Liver (tissue), 9 donors: ENCODE results near the gene ATP10A. TPM values are rescaled to one million over a fixed set of nuclear protein-coding genes. Genes with fewer than 3 reads are reported as not detected.

Experiments
- DNase-seq: peaks from one replicate; pipeline ENCODE4 v3.0.0-alpha.2; 2017; ENCODE audit warnings: low spot score
- H3K27ac ChIP-seq, 2 donors: one replicate each; pipeline ENCODE4 v1.7.0; 2013; ENCODE audit warnings: inconsistent platforms in 2 of 2, low read length in 2 of 2, control low read depth in 1 of 2, low read depth in 1 of 2, mild to moderate bottlenecking in 1 of 2
- H3K27me3 ChIP-seq, 4 donors: one replicate each; pipeline versions ENCODE4 v1.6.1 to v1.7.0; 2013; ENCODE audit warnings: low read length in 3 of 4, inconsistent platforms in 1 of 4, mild to moderate bottlenecking in 1 of 4, moderate library complexity in 1 of 4; ENCODE audit not compliant: control insufficient read depth in 4 of 4, insufficient read depth in 4 of 4
- H3K36me3 ChIP-seq, 4 donors: one replicate each; pipeline versions ENCODE4 v1.6.1 to v1.7.0; 2013; ENCODE audit warnings: low read length in 3 of 4, mild to moderate bottlenecking in 3 of 4, low read depth in 1 of 4, moderate library complexity in 1 of 4; ENCODE audit not compliant: control insufficient read depth in 4 of 4, insufficient read depth in 3 of 4
- H3K4me1 ChIP-seq, 4 donors: one replicate each; pipeline versions ENCODE4 v1.6.1 to v1.7.0; 2013; ENCODE audit warnings: low read length in 3 of 4, mild to moderate bottlenecking in 3 of 4, moderate library complexity in 1 of 4; ENCODE audit not compliant: control insufficient read depth in 4 of 4, insufficient read depth in 4 of 4
- H3K4me3 ChIP-seq, 3 donors: one replicate each; pipeline versions ENCODE4 v1.6.1 to v1.7.0; 2013; ENCODE audit warnings: low read length in 3 of 3, control low read depth in 1 of 3, low read depth in 1 of 3, mild to moderate bottlenecking in 1 of 3
- H3K9ac ChIP-seq, 2 donors: one replicate each; pipeline ENCODE4 v1.7.0; 2013; ENCODE audit warnings: low read length in 2 of 2, mild to moderate bottlenecking in 2 of 2, moderate library complexity in 2 of 2, control low read depth in 1 of 2, low read depth in 1 of 2
- H3K9me3 ChIP-seq, 4 donors: one replicate each; pipeline versions ENCODE4 v1.6.1 to v1.7.0; 2013; ENCODE audit warnings: low read length in 3 of 4; ENCODE audit not compliant: control insufficient read depth in 4 of 4
- ATF3 ChIP-seq: IDR thresholded peaks from 2 replicates; pipeline ENCODE4 v1.6.1; 2016; ENCODE audit warnings: antibody characterized with exemption
- CTCF ChIP-seq: fragments of 150-350 bp; IDR thresholded peaks from 2 replicates; pipeline ENCODE4 v1.5.1; 2017; ENCODE audit warnings: improper control_type of control experiment, low read depth, low read length; ENCODE audit not compliant: missing input control
- EGR1 ChIP-seq, 2 donors: IDR thresholded peaks; 2 replicates each; pipeline ENCODE4 v1.6.1; 2016 to 2018; ENCODE audit warnings: antibody characterized with exemption in 2 of 2, low read depth in 2 of 2
- FOXA1 ChIP-seq: IDR thresholded peaks from 2 replicates; pipeline ENCODE4 v1.6.1; 2016; ENCODE audit warnings: antibody characterized with exemption
- FOXA2 ChIP-seq: IDR thresholded peaks from 2 replicates; pipeline ENCODE4 v1.6.1; 2016; ENCODE audit warnings: antibody characterized with exemption
- GABPA ChIP-seq, 2 donors: IDR thresholded peaks in 1 of 2; conservative IDR thresholded peaks in 1 of 2; 2 replicates each; pipeline ENCODE4 v1.6.1; 2016; ENCODE audit warnings: antibody characterized with exemption in 2 of 2, mild to moderate bottlenecking in 1 of 2, moderate library complexity in 1 of 2
- HNF4A ChIP-seq, 2 donors: conservative IDR thresholded peaks; 2 replicates each; pipeline ENCODE4 v1.6.1; 2016; ENCODE audit warnings: antibody characterized with exemption in 2 of 2, mild to moderate bottlenecking in 2 of 2
- HNF4G ChIP-seq: IDR thresholded peaks from 2 replicates; pipeline ENCODE4 v1.6.1; 2016; ENCODE audit warnings: antibody characterized with exemption
- JUND ChIP-seq, 2 donors: IDR thresholded peaks; 2 replicates each; pipeline ENCODE4 v1.6.1; 2016; ENCODE audit warnings: antibody characterized with exemption in 2 of 2
- MAX ChIP-seq: IDR thresholded peaks from 2 replicates; pipeline ENCODE4 v1.6.1; 2016; ENCODE audit warnings: antibody characterized with exemption
- RAD21 ChIP-seq, 2 donors: IDR thresholded peaks; 2 replicates each; pipeline ENCODE4 v1.6.1; 2016; ENCODE audit warnings: antibody characterized with exemption in 2 of 2, mild to moderate bottlenecking in 2 of 2
- REST ChIP-seq: IDR thresholded peaks from 2 replicates; pipeline ENCODE4 v1.6.1; 2016; ENCODE audit warnings: antibody characterized with exemption, mild to moderate bottlenecking
- RXRA ChIP-seq, 2 donors: IDR thresholded peaks; 2 replicates each; pipeline ENCODE4 v1.6.1; 2017 to 2018; ENCODE audit warnings: antibody characterized with exemption in 2 of 2, mild to moderate bottlenecking in 1 of 2
- SP1 ChIP-seq: IDR thresholded peaks from 2 replicates; pipeline ENCODE4 v1.6.1; 2018; ENCODE audit warnings: antibody characterized with exemption, mild to moderate bottlenecking
- TAF1 ChIP-seq: conservative IDR thresholded peaks from 2 replicates; pipeline ENCODE4 v1.6.1; 2016; ENCODE audit warnings: antibody characterized with exemption, mild to moderate bottlenecking
- YY1 ChIP-seq: IDR thresholded peaks from 2 replicates; pipeline ENCODE4 v1.6.1; 2016; ENCODE audit warnings: antibody characterized with exemption, mild to moderate bottlenecking
- ZBTB33 ChIP-seq: IDR thresholded peaks from 2 replicates; pipeline ENCODE4 v1.6.1; 2016; ENCODE audit warnings: antibody characterized with exemption
- WGBS: extraction: QIAGEN DNeasy Blood & Tissue Kit; methylation state at CpG from one replicate; pipeline ENCODE4 v1.1.7; 2013; 5-methylcytosine and 5-hydroxymethylcytosine counted together
- polyA plus RNA-seq, 2 donors: library from polyadenylated mRNA; stranded (reverse) in 1 of 2; unstranded in 1 of 2; fragments of 200-250 nt in 1 of 2; fragments of >200 nt in 1 of 2; fragmentation: Nextera tagmentation in 1 of 2; extraction: Ambion mirVana in 1 of 2; gene quantifications; one replicate each; pipeline versions ENCODE4 v1.2.1 to v1.2.3, GENCODE V29; 2013 to 2015
- total RNA-seq, 2 donors: library from RNA; depleted of rRNA; stranded (reverse); fragments of >200 nt; gene quantifications; one replicate each; pipeline ENCODE4 v1.2.3, GENCODE V29; 2014
- donor health status: healthy.
- donor health status: healthy.
- donor health status: healthy.
- donor health status: healthy.
- donor health status: healthy.

ATP10A gene
- total and polyA plus RNA-seq, 4 donors: 0.22 to 1.8 (median 0.39) TPM

GRCh38 chr15:25812073-25812472 lies 51.1 kb downstream of the ATP10A start:
- 87% methylated on average over 4 of the region's 4 CpGs for WGBS
- H3K27ac ChIP-seq: no peak overlapping the region
- H3K9me3 ChIP-seq: no peaks in the 10 kb centered on the region
- no peaks in the 10 kb centered on the region for H3K36me3 ChIP-seq
- peaks cover 0 to 9% (median 0%) of the 10 kb centered on the region in 4 donors for H3K27me3 ChIP-seq
- no peak overlapping the region for H3K4me3 ChIP-seq
- no peak for DNase-seq
- H3K9ac ChIP-seq: no peak overlapping the region
- TF ChIP-seq YY1 (no peak), FOXA2 (no peak), EGR1 (IDR thresholded peaks at IDR 0.05; ENCODE audit: low read depth in 2 of 2) (no peak), HNF4G (no peak), SP1 (no peak), RXRA (IDR thresholded peaks at IDR 0.05) (no peak), RAD21 (IDR thresholded peaks at IDR 0.05) (no peak), HNF4A (conservative IDR thresholded peaks at IDR 0.05) (no peak), JUND (IDR thresholded peaks at IDR 0.05) (no peak), CTCF (no peak), REST (no peak), ZBTB33 (no peak), TAF1 (no peak), GABPA (IDR thresholded peaks at IDR 0.05 in 1 of 2, conservative IDR thresholded peaks at IDR 0.05 in 1 of 2) (no peak), FOXA1 (no peak), ATF3 (no peak)
- H3K4me1 ChIP-seq: no peaks in the 10 kb centered on the region

GRCh38 chr15:25811481-25811906 lies 51.6 kb downstream of the ATP10A start:
- Histone ChIP-seq H3K9ac (no peak overlapping the region), H3K4me1 (no peaks in the 10 kb centered on the region), H3K27me3 (peaks cover 0 to 11% (median 0%) of the 10 kb centered on the region in 4 donors), H3K9me3 (no peaks in the 10 kb centered on the region), H3K36me3 (no peaks in the 10 kb centered on the region), H3K27ac (no peak overlapping the region), H3K4me3 (no peak overlapping the region)
- no peak for DNase-seq
- WGBS: 71% methylated on average over 9 of the region's 9 CpGs
- TF ChIP-seq MAX: no peak
